Stimulated activated CD8-positive, alpha-beta memory T cell treated with anti-CD3 and anti-CD28 coated beads, Interleukin-15, amount 100 ng/mL, for 4 hours (primary cell): ENCODE data around the gene SPATA16.
"Not testable (repeated sequence)": the region's sequence is repeated elsewhere in the genome, so short reads cannot be mapped to it uniquely, and the experiment has no call there.

ENCODE experiments used
- DNase-seq, 2 donors: peaks; one replicate each; pipeline ENCODE4 v3.0.0-alpha.2; 2020; ENCODE audit warnings: low read depth in 2 of 2

The SPATA16 gene

DNA sequence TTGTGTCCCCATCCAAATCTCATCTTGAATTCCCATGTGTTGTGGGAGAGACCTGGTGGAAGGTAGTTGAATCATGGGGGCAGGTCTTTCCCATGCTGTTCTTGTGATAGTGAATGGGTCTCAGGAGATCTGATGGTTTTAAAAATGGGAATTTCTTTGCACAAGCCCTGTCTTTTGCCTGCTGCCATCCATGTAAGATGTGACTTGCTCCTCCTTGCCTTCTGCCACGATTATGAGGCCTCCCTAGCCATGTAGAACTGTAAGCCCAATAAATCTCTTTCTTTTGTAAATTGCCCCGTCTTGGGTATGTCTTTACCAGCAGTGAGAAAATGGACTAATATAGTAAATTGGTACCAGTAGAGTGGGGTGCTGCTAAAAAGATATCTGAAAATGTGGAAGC, 261.7 kb downstream of the SPATA16 start:
- DNase-seq, result not testable (repeated sequence)

DNA sequence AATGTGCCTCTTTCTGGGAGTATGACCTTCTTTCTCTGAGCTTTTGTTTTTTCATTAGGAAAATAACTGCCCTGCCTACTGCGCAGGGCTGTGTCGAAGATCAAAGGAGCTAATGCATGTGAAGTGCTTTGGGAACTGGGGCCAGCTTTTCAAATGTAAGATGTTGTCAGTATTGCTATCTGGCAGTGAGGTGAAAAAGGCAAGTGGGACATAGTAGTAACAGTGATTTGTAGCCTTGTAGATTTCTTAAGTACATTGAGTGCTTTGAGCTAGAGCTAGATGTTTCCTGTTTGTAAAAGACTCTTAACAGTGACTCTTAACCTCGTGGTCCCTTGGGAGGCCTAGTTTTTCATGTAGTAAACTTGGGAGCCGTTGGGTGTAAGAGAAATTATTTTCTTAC, 264.0 kb downstream of the SPATA16 start:
- DNase-seq, result no peak

DNA sequence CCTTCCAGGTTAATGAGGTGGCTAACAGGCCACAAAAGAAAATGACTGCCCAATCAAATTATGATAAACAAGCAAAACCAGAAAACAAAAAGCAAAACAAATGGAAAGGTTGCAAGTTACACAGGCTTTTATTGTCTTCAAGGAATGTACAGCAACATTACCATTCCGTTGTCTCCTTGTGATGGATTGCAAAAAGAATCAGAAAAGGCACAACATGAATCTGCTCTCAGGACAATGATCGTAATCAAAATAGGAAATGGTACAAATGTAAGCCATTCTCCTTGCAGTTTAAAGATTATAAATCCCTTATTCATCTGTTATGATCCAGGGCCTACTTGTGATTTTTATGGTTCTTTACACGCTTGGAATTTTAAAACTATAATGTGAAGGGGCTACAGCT, 264.7 kb downstream of the SPATA16 start:
- no peak for DNase-seq

DNA sequence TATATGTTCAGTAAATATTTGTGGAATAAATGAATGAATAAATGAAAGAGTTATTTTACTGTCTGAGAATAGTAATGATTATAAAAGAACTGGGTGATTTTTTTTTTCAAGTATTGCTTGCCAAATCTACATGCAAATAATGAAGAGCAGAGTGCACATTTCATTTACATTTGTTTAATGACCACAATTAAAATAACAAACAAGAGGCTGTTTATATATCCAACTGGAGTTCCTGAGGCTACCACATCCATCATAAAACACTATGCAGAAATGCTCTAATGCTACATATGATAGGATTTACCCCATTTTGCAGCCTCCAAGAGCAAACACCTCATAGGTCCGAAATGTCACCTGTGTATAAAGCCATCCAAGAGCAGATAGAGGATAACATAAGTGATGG, 266.0 kb downstream of the SPATA16 start:
- no peak for DNase-seq

DNA sequence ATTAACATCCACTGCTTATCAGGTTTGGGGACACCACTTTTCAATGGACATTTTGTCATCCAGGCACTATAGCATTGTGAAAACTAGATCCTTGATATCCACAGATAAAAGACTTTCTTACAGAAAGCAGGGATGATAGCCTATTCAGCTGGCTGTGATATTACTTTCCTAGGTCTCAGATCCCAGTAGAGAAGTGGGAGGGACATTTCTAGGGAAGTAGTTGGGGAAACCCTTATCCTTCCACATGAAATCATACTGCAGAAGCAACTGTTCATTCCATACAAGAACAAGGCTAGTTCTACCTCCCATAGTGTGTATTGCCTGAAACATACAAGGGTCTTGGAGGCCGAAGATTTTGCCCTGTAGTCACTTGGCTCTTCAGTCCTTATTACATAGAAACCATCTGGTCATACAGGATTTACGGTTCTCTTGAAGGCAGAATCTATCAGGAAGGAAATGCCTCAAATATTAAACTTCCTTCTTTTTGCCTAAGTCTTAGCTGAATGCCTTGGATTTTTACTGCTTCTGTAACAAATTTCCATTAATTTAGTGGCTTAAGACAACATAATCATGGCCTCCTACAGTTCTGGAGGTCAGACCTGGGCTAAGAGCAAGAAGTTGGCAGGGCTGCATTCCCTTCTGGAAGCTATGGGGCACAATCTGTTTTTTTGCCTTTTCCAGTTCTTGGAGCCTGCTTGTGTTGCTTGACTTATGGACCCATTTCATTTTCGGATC, 271.1 kb downstream of the SPATA16 start:
- DNase-seq, result no peak

DNA sequence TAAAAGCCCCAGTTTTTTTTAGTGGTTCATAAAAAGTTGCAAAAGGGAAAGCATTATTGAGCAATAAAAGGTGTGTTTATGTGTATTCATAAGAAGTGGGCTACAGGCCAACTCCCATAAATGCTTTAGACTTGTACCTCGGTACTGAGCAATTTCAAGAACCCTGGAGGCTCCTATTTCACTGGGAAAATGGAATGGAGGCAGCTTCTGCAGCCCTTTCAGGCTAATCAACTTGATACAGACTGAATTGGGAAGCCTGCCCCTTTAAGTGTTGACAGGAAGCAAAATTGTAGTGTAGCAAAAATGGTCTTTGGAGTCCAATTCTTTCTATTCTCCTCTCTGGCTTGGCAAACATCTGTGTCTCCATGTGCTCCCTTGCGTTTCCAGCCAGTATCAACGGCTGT, 271.7 kb downstream of the SPATA16 start:
- DNase-seq, result no peak

DNA sequence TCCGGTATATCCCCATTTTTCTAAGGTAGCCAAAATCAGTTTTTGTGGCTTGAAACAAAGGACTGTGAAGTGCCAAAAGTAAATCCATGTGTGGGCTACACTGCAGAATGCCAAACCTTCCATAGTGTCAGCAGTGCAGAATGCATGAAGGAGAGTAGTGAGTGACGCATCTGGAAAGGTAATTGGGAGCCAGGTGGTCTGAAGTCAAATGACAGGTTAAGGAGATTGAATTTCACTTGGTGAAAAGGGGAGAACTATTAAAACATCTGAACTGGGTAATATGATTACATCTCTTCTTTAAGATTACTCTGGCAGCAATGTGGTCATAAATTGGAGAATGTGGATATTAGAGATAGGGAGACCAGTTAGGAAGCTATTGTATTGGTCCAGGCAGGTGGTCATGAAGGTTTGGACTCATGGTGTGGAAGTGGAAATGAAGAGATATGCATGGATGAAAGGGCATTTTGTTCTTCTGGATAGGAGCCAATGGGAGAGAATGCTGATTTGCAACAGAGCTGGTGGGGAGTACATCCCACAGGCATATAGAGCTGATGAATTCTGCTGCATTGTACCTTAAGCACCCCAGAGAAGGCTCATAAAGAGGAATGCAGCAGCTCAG, 272.3 kb downstream of the SPATA16 start:
- DNase-seq, result no peak

DNA sequence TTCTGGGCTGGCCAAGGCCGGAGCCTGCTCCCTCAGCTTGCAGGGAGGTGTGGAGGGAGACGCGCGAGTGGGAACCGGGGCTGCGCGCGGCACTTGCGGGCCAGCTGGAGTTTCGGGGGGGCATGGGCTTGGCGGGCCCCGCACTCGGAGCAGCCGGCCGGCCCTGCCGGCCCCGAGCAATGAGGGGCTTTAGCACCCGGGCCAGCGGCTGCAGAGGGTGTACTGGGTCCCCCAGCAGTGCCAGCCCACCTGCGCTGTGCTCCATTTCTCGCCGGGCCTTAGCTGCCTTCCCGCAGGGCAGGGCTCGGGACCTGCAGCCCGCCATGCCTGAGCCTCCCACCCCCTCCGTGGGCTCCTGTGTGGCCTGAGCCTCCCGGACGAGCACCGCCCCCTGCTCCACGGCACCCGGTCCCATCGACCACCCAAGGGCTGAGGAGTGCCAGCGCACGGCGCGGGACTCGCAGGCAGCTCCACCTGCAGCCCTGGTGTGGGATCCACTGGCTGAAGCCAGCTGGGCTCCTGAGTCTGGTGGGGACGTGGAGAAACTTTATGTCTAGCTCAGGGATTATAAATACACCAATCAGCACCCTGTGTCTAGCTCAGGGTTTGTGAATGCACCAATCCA, 274.2 kb downstream of the SPATA16 start:
- DNase-seq, result not testable (repeated sequence)

DNA sequence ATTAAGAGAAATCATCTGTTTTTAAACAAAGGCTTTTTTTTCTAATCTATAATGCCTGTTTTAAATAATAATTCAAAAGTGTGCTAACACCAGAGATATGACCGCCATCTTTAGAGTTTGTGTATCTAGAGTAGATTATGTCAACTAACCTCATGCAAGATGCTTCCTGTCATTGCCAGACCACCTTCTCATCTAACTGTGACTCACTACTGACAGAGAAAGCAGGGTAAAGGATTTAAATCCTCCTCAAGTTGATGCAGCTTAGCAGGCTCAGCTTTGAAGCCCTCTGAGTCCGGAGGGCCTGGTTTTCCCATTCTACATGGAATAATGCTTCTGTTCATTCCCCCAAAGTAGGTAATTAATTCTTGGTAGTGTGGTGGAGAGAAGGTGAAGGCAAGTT, 282.0 kb downstream of the SPATA16 start:
- DNase-seq, result no peak

DNA sequence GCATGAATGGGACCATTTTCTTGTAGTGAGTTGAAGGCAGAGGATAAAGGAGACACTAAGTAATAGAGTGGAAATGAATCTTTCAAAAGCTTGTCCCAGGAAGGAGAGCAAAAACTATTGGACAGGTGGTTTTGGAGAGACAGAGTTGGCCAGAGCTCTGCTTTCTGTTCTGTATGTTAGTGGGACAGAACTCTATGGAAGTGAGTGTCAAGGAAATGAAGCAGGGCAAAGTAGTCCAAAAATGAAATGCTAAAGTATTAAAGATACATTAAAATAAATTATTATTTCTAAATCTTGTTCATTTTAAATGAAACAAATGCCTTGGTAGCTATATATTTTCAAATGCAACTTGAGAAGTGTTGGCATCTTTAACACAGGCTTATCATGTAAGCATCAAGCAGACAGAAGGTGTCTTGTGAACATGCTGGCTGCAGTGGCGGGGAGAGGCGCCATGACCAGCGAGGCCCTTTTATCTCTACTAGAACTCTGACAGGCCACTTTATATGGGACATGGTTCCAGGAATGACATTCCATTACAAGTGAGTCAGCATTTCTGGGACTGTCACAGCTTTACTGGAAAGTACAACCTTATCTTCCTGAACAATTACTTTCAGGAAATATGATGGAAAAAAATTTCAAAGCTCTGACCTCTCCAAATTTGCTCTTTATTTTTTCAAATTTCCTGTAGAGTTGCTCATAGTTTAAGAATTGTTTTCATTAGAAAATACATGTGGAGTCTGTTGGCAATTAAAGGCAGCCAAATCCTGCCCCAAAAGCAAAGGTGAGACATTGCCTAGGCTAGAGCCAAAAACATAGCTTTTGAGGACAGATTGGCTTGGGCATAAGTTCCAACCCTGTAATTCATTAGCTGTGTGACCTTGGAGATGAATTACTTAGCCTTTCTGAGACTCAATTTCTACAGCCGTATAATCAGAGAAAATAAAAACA, 284.0 kb downstream of the SPATA16 start:
- no peak for DNase-seq

DNA sequence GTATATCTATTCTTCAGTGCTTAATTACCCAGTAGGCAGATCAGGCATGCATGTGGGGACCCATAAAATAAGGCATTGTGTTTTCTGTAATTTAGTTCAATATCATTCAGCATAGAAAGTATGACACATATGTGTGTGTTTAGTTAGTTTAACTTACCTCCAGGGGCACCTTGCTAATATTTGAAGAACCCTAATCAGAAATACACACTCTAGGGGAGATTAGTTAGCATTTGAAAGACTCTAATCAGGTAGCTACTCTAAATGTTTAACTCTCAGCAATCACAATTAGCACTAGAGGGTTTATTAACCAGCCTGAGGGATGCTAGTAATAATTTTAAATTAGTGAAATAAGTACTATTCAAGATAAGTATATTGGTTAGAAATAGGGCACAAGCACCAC, 286.0 kb downstream of the SPATA16 start:
- DNase-seq, result no peak

DNA sequence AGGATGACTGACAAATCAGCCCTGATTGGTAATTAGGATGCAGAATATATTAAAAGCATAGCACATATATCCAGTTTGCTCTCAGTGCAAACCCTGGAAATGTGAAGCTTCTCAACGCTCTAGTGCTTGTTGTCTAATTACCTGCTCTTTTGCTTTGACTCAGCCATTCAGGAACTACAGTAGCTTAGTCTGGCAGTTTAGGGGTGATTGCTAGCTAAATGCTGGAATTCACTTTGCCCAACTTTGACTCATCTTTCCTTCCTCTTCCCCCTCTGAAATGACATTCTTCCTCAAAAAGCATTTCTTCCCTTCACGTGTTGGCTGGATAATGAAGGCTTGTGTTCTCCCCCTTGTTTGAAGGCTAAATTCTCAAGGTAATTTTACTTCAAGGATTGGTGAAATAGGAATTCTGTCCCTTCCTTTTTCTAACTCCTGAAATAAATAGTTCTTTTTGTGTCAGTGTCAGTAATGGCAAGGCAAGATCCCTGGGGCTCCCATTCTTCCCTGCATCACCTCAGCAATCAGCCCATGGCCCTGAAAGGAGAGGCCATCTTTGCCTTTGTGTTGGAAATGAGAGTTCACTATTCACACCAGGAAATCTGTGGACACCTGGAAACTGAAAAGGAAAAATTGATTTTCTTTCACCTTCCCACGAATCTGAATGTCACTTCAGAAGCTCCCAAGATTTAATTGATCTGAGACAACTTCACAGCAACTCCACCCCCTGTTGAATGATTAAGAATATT, 286.9 kb downstream of the SPATA16 start:
- no peak for DNase-seq

DNA sequence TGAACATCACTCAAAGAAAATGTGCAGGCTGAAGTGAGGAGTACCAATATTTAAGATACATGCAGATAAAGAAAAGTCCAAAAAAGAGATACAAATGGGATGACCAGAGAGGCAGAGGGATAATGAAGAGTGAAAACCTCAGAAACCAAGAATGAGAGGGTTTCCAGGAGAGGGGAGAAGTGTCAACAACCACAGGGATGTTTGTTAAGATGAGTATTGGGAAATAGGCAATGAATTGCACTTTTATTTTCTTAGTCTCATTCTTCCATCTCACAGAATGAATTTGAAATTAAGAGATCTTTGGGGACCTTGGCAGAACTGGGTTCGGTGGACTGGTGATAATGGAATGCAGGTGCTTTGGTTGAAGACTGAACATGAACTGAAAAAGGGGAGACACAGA, 288.0 kb downstream of the SPATA16 start:
- no peak for DNase-seq

DNA sequence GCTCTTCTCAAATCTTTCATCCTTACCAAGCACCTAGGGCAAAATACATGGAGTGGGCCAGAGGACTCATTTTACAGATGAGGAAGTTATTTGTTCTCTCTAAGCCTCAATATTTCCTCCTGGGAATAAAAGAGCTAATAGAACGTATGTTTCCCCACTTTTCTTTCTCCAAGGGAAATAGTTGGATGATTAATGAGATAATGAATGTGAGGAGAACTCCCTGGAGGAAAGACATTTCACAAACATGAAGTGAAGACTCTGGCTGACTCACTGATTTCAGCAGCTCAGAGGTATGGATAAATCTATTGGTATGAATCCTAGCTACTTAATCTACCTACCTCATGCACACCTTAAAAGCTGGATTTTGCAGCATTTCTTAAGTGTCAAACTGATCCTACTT, 292.1 kb downstream of the SPATA16 start:
- no peak for DNase-seq

DNA sequence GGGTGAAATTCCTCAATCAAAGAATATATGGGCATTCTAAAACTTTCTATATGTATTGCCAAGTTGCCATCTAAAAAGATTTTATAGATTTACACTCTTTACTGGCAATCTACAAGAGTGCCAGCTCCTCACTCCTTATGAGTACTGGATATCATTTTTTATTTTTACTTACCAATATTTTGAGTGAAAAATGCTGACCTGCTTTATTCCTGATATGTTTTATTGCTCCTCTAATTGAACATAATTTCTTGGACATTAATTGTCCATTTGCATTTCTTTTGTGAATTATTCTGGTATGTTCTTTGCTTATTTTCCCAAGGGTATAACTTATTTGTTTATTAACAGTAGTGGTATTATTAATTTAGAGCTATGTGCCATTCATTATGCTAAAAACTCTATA, 293.7 kb downstream of the SPATA16 start:
- no peak for DNase-seq

DNA sequence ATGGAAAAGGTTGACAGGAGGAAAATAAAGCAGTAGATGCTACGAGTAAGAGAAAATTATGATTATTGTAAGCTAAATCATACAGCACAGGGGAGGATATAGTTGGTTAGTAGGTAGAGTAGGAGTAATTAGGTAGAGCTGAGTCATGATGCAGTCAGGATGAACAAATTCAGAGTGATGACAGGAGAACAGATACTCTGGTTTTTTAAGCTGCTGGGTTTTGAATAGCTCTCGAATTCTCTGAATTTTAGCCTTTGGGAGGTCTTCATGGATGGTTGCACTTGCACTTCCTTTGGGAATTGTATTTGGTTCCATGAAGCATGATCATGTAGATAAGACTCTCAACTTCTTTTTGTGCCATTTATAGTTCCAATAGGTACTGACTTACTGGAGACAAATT, 294.3 kb downstream of the SPATA16 start:
- no peak for DNase-seq

DNA sequence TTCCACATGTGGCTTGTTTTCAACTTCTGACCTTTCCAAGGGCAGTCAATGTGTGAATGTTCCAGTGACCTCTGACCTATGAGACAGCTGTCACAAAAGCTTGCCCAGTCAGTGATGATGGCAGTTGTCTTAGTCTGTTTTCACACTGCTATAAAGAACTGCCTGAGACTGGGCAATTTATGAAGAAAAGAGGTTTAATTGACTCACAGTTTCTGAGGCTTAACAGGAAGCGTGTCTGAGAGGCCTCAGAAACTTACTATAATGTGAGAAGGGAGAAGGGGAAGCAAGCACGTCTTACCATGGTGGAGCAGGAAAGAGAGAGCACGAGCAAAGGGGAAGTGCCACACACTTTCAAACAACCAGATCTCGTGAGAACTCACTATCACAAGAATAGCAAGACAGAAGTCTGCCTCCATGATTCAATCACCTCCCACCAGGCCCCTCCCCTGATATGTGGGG, 294.9 kb downstream of the SPATA16 start:
- no peak for DNase-seq

DNA sequence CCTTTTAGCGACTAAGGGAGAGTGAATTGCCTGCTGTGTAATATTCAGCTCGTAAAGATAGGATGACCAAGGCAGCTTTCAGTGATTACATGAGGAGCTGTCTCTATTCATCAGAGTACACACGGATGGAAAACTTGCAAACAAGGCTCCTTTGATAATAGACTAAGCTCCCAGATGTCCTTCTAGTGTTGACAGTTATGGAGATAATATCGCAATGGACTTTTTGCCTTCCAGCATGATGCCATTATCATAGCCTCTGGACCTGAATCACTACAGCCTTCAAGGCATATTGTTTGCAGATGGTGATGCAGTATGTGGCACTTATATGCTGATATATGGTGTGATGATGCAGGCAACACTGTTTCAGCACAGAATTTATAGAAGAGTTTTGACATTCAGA, 296.6 kb downstream of the SPATA16 start:
- DNase-seq, result no peak

DNA sequence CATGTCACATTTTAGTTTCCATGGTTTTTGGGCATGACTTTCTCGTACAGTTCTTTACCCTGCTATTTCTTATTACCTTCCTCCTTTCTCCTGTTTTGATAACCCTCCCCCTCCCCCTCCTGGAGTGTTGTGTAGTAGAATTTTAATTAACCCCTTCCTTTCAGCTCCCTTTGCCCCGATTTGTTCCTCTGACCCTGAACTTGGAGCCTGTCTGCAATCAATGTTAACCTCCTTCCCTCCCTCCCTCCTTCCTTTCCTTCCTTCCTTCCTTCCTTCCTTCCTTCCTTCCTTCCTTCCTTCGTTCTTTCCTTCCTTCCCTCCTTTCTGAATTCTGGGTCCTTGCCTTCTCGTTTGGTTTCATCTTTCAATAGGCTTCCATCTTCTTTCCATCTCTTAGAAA, 300.1 kb downstream of the SPATA16 start:
- DNase-seq, result no peak

DNA sequence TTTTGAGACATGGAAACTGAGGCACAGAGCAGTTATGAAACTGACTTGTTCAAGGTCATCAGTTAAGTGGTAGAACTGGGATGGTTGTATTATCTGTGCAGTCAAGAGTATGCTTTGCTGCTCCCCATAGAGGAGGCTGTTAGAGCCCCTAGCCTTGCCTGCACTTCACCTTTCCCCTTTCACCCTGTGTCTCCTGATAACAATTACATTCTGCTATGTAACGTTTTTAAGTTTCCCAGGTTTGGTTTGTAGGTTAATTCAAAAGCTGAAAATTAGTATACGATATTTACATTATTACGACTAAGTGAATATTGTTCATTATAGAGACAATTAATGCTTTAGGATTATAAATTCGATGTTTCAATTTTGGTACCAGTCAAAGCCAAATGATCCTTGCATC, 300.6 kb downstream of the SPATA16 start:
- DNase-seq, result no peak

DNA sequence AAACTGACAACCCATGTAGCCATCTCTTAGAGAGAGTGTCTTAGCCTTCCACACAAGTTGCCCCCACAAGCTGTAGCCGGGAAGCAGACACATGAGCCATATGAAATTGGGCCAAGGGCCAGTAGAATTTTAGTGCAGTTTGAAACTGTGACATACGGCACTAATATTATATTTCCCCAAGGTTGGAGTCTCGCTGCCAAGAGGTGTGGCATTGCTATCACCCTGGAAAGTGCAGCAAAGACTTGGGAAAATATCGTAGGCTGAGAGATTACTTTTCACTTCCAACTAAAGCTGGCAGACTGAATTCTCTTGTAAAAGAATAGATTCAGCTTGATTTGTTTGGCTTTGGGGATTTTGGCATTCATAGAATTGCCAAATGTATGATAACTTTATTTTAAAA, 301.4 kb downstream of the SPATA16 start:
- no peak for DNase-seq
